Trophoblast cell (in vitro differentiated cells and primary cell): Measurements from ENCODE around the gene LRIF1. TPM values are rescaled to one million over a fixed set of nuclear protein-coding genes. Genes with fewer than 3 reads are reported as not detected.
"Not testable (repeated sequence)": the region's sequence is repeated elsewhere in the genome, so short reads cannot be mapped to it uniquely, and the experiment has no call there.

Experiments used
- DNase-seq, 2 donors: peaks; one replicate each; pipeline ENCODE4 v3.0.0-alpha.2; 2016
- H2AFZ ChIP-seq: 2 replicates; pipeline ENCODE4 v1.6.1; 2013; ENCODE audit warnings: low read length, moderate library complexity, mild to moderate bottlenecking; ENCODE audit not compliant: insufficient read depth, poor library complexity
- H2AK5ac ChIP-seq: 2 replicates; pipeline ENCODE4 v1.6.1; 2013; ENCODE audit warnings: mild to moderate bottlenecking, low read length
- H2BK120ac ChIP-seq: 2 replicates; pipeline ENCODE4 v1.6.1; 2013; ENCODE audit warnings: low read length, mild to moderate bottlenecking, moderate library complexity; ENCODE audit not compliant: insufficient read depth, poor library complexity
- H2BK12ac ChIP-seq: 2 replicates; pipeline ENCODE4 v1.6.1; 2013; ENCODE audit warnings: mild to moderate bottlenecking, low read length, moderate library complexity
- H2BK5ac ChIP-seq: 2 replicates; pipeline ENCODE4 v1.6.1; 2013; ENCODE audit warnings: low read length, low read depth, moderate library complexity, mild to moderate bottlenecking; ENCODE audit not compliant: poor library complexity
- H3K14ac ChIP-seq: 2 replicates; pipeline ENCODE4 v1.6.1; 2013; ENCODE audit warnings: mild to moderate bottlenecking, low read length
- H3K18ac ChIP-seq: 2 replicates; pipeline ENCODE4 v1.6.1; 2013; ENCODE audit warnings: mild to moderate bottlenecking, low read length
- H3K23ac ChIP-seq: 2 replicates; pipeline ENCODE4 v1.6.1; 2013; ENCODE audit warnings: low read length
- H3K27ac ChIP-seq: 2 replicates; pipeline ENCODE4 v1.5.1; 2013; ENCODE audit warnings: low read depth, mild to moderate bottlenecking, inconsistent platforms, low read length, moderate library complexity
- H3K27me3 ChIP-seq: 2 replicates; pipeline ENCODE4 v1.6.1; 2013; ENCODE audit warnings: inconsistent platforms, mild to moderate bottlenecking, low read length, moderate library complexity; ENCODE audit not compliant: insufficient read depth
- H3K36me3 ChIP-seq, 2 experiments: 1 replicate in 1 of 2; 2 replicates in 1 of 2; pipeline ENCODE4 v1.6.1; 2013; ENCODE audit warnings: low read length in 2 of 2, mild to moderate bottlenecking in 2 of 2, moderate library complexity in 1 of 2; ENCODE audit not compliant: insufficient read depth in 2 of 2, control insufficient read depth in 1 of 2
- H3K4ac ChIP-seq: 2 replicates; pipeline ENCODE4 v1.6.1; 2013; ENCODE audit warnings: low read depth, mild to moderate bottlenecking, low read length, moderate library complexity
- H3K4me1 ChIP-seq, 2 experiments: 1 replicate in 1 of 2; 2 replicates in 1 of 2; pipeline ENCODE4 v1.6.1; 2013; ENCODE audit warnings: low read length in 2 of 2, mild to moderate bottlenecking in 2 of 2, moderate library complexity in 1 of 2; ENCODE audit not compliant: insufficient read depth in 2 of 2, control insufficient read depth in 1 of 2
- H3K4me2 ChIP-seq: 2 replicates; pipeline ENCODE4 v1.6.1; 2013; ENCODE audit warnings: inconsistent platforms, mild to moderate bottlenecking, low read length, moderate library complexity
- H3K4me3 ChIP-seq: 2 replicates; pipeline ENCODE4 v1.5.1; 2013; ENCODE audit warnings: mild to moderate bottlenecking, low read depth, low read length, inconsistent platforms
- H3K79me1 ChIP-seq: one replicate; pipeline ENCODE4 v1.6.1; 2013; ENCODE audit warnings: low read length
- H3K79me2 ChIP-seq: 2 replicates; pipeline ENCODE4 v1.6.1; 2013; ENCODE audit warnings: low read length, mild to moderate bottlenecking; ENCODE audit not compliant: control insufficient read depth, insufficient read depth, poor library complexity
- H3K9ac ChIP-seq: 2 replicates; pipeline ENCODE4 v1.6.1; 2013; ENCODE audit warnings: mild to moderate bottlenecking, low read length
- H3K9me3 ChIP-seq: 2 replicates; pipeline ENCODE4 v1.6.1; 2013; ENCODE audit warnings: low read depth, mild to moderate bottlenecking, control low read depth, inconsistent platforms, low read length; ENCODE audit not compliant: insufficient read depth
- H4K12ac ChIP-seq: 2 replicates; pipeline ENCODE4 v1.6.1; 2013; ENCODE audit warnings: low read depth, mild to moderate bottlenecking, low read length, moderate library complexity
- H4K8ac ChIP-seq: 2 replicates; pipeline ENCODE4 v1.6.1; 2013; ENCODE audit warnings: low read depth, mild to moderate bottlenecking, low read length, moderate library complexity
- H4K91ac ChIP-seq: one replicate; pipeline ENCODE4 v1.6.1; 2013; ENCODE audit warnings: low read depth, mild to moderate bottlenecking, low read length, moderate library complexity
- WGBS: extraction: QIAGEN DNeasy Blood & Tissue Kit; methylation state at CpG from one replicate; pipeline ENCODE4 v1.1.7; 2013; ENCODE audit warnings: missing lambda C conversion rate; ENCODE audit not compliant: insufficient read length, insufficient coverage; ENCODE audit errors: extremely low coverage; 5-methylcytosine and 5-hydroxymethylcytosine counted together
- polyA plus RNA-seq: library from polyadenylated mRNA; stranded (reverse); fragments of 200-250 nt; gene quantifications from 2 replicates; pipeline ENCODE4 v1.2.3, GENCODE V29; 2013

LRIF1 gene
- 22.1 and 22.6 TPM in 2 replicates for polyA plus RNA-seq

DNA sequence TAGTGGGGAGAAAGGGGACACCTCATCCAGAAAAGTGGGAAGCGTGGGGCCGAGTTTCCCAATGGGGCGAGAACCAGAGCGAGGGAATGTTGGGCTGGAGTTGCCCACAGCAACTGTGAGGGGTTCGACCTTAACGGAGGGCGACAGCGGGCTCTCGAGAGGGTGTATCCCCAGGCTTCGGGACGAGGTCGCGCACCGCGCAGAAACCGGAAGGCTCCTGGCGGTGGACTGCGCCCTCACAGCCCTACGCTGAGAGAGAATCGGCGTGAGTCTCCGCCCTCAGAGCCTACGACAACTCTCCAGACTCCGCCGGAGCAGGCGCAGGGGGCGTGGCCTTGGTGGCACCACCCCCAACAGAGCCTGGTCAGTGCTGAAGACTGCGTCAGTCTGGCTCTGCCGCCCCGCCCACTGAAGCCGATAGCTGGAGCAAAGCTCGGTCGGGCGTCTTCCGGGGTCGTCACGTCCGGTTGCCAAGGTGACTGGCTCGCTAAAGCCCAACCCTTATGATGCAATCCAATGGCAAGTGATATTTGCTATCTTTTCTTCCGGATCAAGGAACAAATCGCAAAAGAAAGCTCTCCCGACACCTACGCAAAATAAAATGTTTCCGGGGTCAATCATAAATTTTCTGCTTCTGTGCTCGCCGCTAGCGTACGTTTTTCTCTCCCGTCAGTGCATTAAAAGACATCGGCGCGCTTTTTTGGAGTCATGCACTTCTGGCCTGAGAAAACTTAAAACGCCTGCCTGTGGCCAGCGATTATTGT is at the start of gene LRIF1:
Gene LRIF1, minus strand, starts transcription at position 232 of the 764 bp plus-strand sequence. CDS start 234 bp downstream, outside the sequence.
- Histone ChIP-seq H3K18ac (peak within 1 kb of the TSS; percentile 35), H4K8ac (peak within 1 kb of the TSS; percentile 84), H2BK120ac (peak within 1 kb of the TSS; percentile 5), H2AFZ (peak within 1 kb of the TSS; percentile 59), H3K4me2 (peak within 1 kb of the TSS; percentile 62), H3K9ac (peak within 1 kb of the TSS; percentile 50), H3K79me2 (no peaks in the 10 kb centered on the region), H3K79me1 (peaks cover 8% of the 10 kb centered on the region), H3K23ac (no peak within 1 kb of the TSS), H3K14ac (peak within 1 kb of the TSS; percentile 29), H2AK5ac (no peak within 1 kb of the TSS), H3K9me3 (peaks cover 4% of the 10 kb centered on the region), H3K27me3 (no peaks in the 10 kb centered on the region), H2BK12ac (no peak within 1 kb of the TSS), H3K4ac (peak within 1 kb of the TSS; percentile 13), H2BK5ac (peak within 1 kb of the TSS; percentile 59), H4K12ac (peak within 1 kb of the TSS; percentile 81), H4K91ac (peak within 1 kb of the TSS; percentile 70), H3K27ac (peak within 1 kb of the TSS; percentile 89), H3K4me1 (no peaks in the 10 kb centered on the region), H3K36me3 (no peaks in the 10 kb centered on the region), H3K4me3 (peak within 1 kb of the TSS; percentile 72)
- WGBS = no CpG with 5 or more reads among the region's 54 CpGs
- peak; percentile 100 for DNase-seq

- Histone ChIP-seq H2BK12ac (no peak overlapping the region), H3K36me3 (no peaks in the 10 kb centered on the region), H2BK5ac (no peak overlapping the region), H3K79me2 (no peaks in the 10 kb centered on the region), H2BK120ac (no peak overlapping the region), H4K91ac (no peak overlapping the region), H3K27ac (no peak overlapping the region), H3K4me2 (no peak overlapping the region), H4K12ac (no peak overlapping the region), H3K4me3 (peak overlapping the region; percentile 25), H3K14ac (no peak overlapping the region), H3K79me1 (no peaks in the 10 kb centered on the region), H3K18ac (no peak overlapping the region), H2AK5ac (no peak overlapping the region), H3K9me3 (peaks cover 7% of the 10 kb centered on the region), H3K9ac (no peak overlapping the region), H3K27me3 (no peaks in the 10 kb centered on the region), H3K4me1 (no peaks in the 10 kb centered on the region), H2AFZ (no peak overlapping the region), H3K4ac (no peak overlapping the region), H4K8ac (no peak overlapping the region), H3K23ac (no peak overlapping the region)
- WGBS = no CpG with 5 or more reads among the region's 2 CpGs
- peak; percentile 75 to 77 for DNase-seq
These were observed 44.3 kb upstream of the LRIF1 start for GRCh38 chr1:111008031-111008430.

DNA sequence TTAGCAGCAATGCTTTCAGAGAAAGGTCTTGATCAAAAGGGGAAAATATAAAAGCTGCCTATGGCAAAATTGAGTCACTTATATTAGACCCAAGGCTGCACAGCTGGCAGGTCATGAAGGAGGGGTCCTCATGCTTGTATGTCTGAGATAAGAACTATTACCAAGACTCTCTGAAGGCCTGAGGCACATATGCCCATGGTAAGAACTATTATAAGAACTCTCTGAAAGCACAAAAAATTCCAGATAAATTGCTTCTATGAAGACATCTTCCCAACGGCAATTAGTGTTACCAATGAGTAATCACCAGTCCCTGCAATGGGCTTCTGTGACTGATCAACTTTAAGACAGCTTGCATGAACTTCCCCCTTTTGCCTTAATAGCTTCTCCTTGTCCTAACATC is 42.8 kb upstream of the LRIF1 start:
- Histone ChIP-seq H3K79me1 (no peaks in the 10 kb centered on the region), H2AFZ (no peak overlapping the region), H3K9me3 (peaks cover 7% of the 10 kb centered on the region), H2BK12ac (no peak overlapping the region), H2BK5ac (no peak overlapping the region), H2AK5ac (no peak overlapping the region), H4K12ac (no peak overlapping the region), H3K14ac (no peak overlapping the region), H3K9ac (no peak overlapping the region), H3K4ac (no peak overlapping the region), H3K4me3 (no peak overlapping the region), H3K23ac (no peak overlapping the region), H3K18ac (no peak overlapping the region), H3K27me3 (no peaks in the 10 kb centered on the region), H3K27ac (no peak overlapping the region), H2BK120ac (no peak overlapping the region), H4K91ac (no peak overlapping the region), H3K36me3 (no peaks in the 10 kb centered on the region), H3K4me2 (no peak overlapping the region), H3K4me1 (no peaks in the 10 kb centered on the region), H3K79me2 (no peaks in the 10 kb centered on the region), H4K8ac (no peak overlapping the region)
- no CpG with 5 or more reads among the region's 1 CpG for WGBS
- DNase-seq = peak; percentile 63 to 83

DNA sequence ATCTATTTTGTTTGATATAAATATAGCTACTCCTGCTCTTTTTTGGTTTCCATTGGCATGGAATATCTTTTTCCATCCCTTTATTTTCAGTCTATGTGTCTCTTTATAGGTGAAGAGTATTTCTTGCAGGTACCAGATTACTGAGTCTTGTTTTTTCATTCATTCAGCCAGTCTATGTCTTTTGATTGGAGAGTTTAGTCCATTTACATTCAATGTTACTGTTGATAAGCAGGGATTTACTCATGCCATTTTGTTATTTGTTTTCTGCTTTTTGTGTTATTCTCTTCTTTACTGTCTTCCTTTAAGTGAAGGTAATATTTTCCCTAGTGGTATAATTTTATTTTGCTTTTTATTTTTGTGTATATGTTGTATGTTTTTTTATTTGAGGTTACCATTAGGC is 35.9 kb upstream of the LRIF1 start:
- H4K8ac ChIP-seq, H2BK120ac ChIP-seq, H3K4me2 ChIP-seq, H3K9ac ChIP-seq, H4K12ac ChIP-seq, H3K27ac ChIP-seq, H2AK5ac ChIP-seq, H3K36me3 ChIP-seq, H3K23ac ChIP-seq, H3K79me1 ChIP-seq, H3K9me3 ChIP-seq, H3K4ac ChIP-seq, H3K27me3 ChIP-seq, H3K14ac ChIP-seq, H4K91ac ChIP-seq, H2BK12ac ChIP-seq, DNase-seq, H3K4me3 ChIP-seq, H3K79me2 ChIP-seq, H2BK5ac ChIP-seq, H2AFZ ChIP-seq, H3K18ac ChIP-seq, H3K4me1 ChIP-seq: not testable (repeated sequence)
